SK-N-SH treated with all-trans-retinoic acid at 6 μM for 48 hours (cell line): ENCODE data around the gene SELPLG.

Experiments
- ATAC-seq: fragments of 200-7000 bp; cut with Tn5 transposase; 3 replicates; pipeline ENCODE4 v1.9.1; 2020; ENCODE audit warnings: mild to moderate bottlenecking, moderate library complexity
- ARNTL ChIP-seq: fragments of 450-650 bp; formaldehyde crosslinking; IDR thresholded peaks from 2 replicates; pipeline ENCODE4 v1.5.0; 2020; ENCODE audit warnings: low read depth, mild to moderate bottlenecking, moderate library complexity, borderline replicate concordance
- CSDC2 ChIP-seq: fragments of 250-450 bp; sonication (Bioruptor Pico); IDR thresholded peaks from 2 replicates; pipeline ENCODE4 v1.5.0; 2020; ENCODE audit warnings: mild to moderate bottlenecking, moderate library complexity
- CSRNP3 ChIP-seq: fragments of 250-450 bp; sonication (Bioruptor Pico); IDR thresholded peaks from 2 replicates; pipeline ENCODE4 v1.5.1; 2021; ENCODE audit warnings: mild to moderate bottlenecking, moderate library complexity
- ESRRG ChIP-seq: fragments of 250-450 bp; sonication (Bioruptor Pico); IDR thresholded peaks from 2 replicates; pipeline ENCODE4 v1.6.1; 2021; ENCODE audit warnings: mild to moderate bottlenecking
- GLIS3 ChIP-seq: fragments of 250-450 bp; sonication (Bioruptor Pico); IDR thresholded peaks from 2 replicates; pipeline ENCODE4 v1.5.0; 2020; ENCODE audit warnings: mild to moderate bottlenecking, moderate library complexity
- OSR1 ChIP-seq: fragments of 250-450 bp; sonication (Bioruptor Pico); IDR thresholded peaks from 2 replicates; pipeline ENCODE4 v1.8.0; 2022; ENCODE audit warnings: moderate library complexity, mild to moderate bottlenecking, inconsistent platforms
- PATZ1 ChIP-seq: fragments of 250-450 bp; sonication (Bioruptor Pico); IDR thresholded peaks from 2 replicates; pipeline ENCODE4 v1.8.0; 2020; ENCODE audit warnings: mild to moderate bottlenecking, moderate library complexity, borderline replicate concordance
- PPARA ChIP-seq: fragments of 250-450 bp; sonication (Bioruptor Pico); IDR thresholded peaks from 2 replicates; pipeline ENCODE4 v1.5.0; 2020; ENCODE audit warnings: mild to moderate bottlenecking, borderline replicate concordance
- RARB ChIP-seq: fragments of 250-450 bp; sonication (Bioruptor Pico); IDR thresholded peaks from 2 replicates; pipeline ENCODE4 v1.8.0; 2021; ENCODE audit warnings: mild to moderate bottlenecking, moderate library complexity
- SNAI2 ChIP-seq: fragments of 250-450 bp; sonication (Bioruptor Pico); IDR thresholded peaks from 2 replicates; pipeline ENCODE4 v1.5.0; 2020; ENCODE audit warnings: mild to moderate bottlenecking, moderate library complexity
- TCF4 ChIP-seq: fragments of 250-450 bp; sonication (Bioruptor Pico); IDR thresholded peaks from 2 replicates; pipeline ENCODE4 v1.8.0; 2021; ENCODE audit warnings: mild to moderate bottlenecking, moderate library complexity, borderline replicate concordance
- TSHZ2 ChIP-seq: fragments of 250-450 bp; sonication (Bioruptor Pico); IDR thresholded peaks from 2 replicates; pipeline ENCODE4 v1.5.0; 2020; ENCODE audit warnings: mild to moderate bottlenecking, moderate library complexity
- ZC3H10 ChIP-seq: fragments of 250-450 bp; sonication (Bioruptor Pico); IDR thresholded peaks from 2 replicates; pipeline ENCODE4 v1.5.1; 2021; ENCODE audit warnings: mild to moderate bottlenecking, moderate library complexity
- ZFP3 ChIP-seq: fragments of 250-450 bp; sonication (Bioruptor Pico); IDR thresholded peaks from 2 replicates; pipeline ENCODE4 v1.5.0; 2020; ENCODE audit warnings: mild to moderate bottlenecking, moderate library complexity
- ZFP30 ChIP-seq: fragments of 450-650 bp; formaldehyde crosslinking; IDR thresholded peaks from 2 replicates; pipeline ENCODE4 v1.5.0; 2022; ENCODE audit warnings: mild to moderate bottlenecking, moderate library complexity
- ZNF565 ChIP-seq: fragments of 450-650 bp; formaldehyde crosslinking; conservative IDR thresholded peaks from 2 replicates; pipeline ENCODE4 v1.5.0; 2020; ENCODE audit warnings: low read depth, mild to moderate bottlenecking, moderate library complexity
- ZNF70 ChIP-seq: fragments of 450-650 bp; formaldehyde crosslinking; IDR thresholded peaks from 2 replicates; pipeline ENCODE4 v1.5.0; 2020; ENCODE audit warnings: mild to moderate bottlenecking, moderate library complexity
- ZNF8 ChIP-seq: fragments of 450-650 bp; formaldehyde crosslinking; IDR thresholded peaks from 2 replicates; pipeline ENCODE4 v1.5.0; 2020; ENCODE audit warnings: mild to moderate bottlenecking, moderate library complexity
- TF ChIP-seq, protein P1 (sequence below): fragments of 250-450 bp; sonication (Bioruptor Pico); IDR thresholded peaks from 2 replicates; pipeline ENCODE4 v1.5.1; 2020; ENCODE audit warnings: low read depth, mild to moderate bottlenecking, moderate library complexity
- TF ChIP-seq, protein P2 (sequence below): fragments of 250-450 bp; sonication (Bioruptor Pico); IDR thresholded peaks from 2 replicates; pipeline ENCODE4 v1.8.0; 2021; ENCODE audit warnings: low read depth, mild to moderate bottlenecking, moderate library complexity, borderline replicate concordance

SELPLG gene

DNA sequence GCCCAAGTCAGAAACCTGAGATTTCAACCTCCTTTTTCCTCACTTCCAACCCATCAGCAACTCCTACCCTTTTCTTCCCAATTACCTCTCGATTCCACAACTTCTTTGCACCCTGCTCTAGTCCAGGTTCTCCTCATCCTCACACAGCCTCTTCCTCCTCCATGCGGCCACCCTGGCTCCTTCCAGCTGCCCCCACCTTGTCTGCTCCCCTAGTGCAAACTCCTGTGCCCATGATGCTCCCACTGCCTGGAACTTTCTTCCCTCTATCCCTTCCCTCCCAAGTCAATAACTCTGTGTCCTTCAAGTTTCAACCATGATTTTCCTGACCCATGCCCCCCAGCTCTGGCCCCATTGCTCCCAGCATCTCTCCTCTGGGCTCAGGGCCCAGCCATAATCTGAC lies 17.3 kb downstream of the SELPLG start (continued):
- TF ChIP-seq TSHZ2 (CRISPR knock-in tag), result no peak
- no peak for TF ChIP-seq RARB
- TF ChIP-seq, all 23 proteins: peak for 0

DNA sequence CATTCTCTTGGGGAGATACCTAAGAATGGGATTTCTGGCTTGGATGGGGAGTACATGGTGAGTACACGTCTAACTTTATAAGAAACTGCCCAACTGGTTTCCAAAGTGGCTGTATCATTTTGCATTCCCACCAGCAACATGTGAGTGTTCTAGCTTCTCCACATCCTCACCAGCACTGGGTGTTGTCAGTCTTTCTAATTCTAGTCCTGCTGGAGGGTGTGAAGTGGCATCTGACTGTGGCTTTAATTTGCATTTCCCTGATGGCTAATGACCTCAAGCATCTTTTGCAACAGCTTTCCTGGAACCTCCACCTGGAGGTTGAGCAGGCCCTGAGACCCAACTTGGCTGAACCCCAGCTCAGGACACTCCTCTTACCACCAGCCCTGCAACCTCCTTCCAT lies 17.8 kb downstream of the SELPLG start:
- TF ChIP-seq TCF4 (CRISPR knock-in tag), result no peak
- no peak for TF ChIP-seq TSHZ2 (CRISPR knock-in tag)
- TF ChIP-seq ZNF8, result no peak
- TF ChIP-seq GLIS3 (CRISPR knock-in tag), result no peak
- TF ChIP-seq PPARA (CRISPR knock-in tag), result no peak
- TF ChIP-seq CSDC2 (CRISPR knock-in tag), result no peak
- no peak for TF ChIP-seq ZFP30
- TF ChIP-seq RARB, result no peak
- TF ChIP-seq, protein P1, sequence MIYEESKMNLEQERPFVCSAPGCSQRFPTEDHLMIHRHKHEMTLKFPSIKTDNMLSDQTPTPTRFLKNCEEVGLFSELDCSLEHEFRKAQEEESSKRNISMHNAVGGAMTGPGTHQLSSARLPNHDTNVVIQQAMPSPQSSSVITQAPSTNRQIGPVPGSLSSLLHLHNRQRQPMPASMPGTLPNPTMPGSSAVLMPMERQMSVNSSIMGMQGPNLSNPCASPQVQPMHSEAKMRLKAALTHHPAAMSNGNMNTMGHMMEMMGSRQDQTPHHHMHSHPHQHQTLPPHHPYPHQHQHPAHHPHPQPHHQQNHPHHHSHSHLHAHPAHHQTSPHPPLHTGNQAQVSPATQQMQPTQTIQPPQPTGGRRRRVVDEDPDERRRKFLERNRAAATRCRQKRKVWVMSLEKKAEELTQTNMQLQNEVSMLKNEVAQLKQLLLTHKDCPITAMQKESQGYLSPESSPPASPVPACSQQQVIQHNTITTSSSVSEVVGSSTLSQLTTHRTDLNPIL (CRISPR knock-in tag), result no peak
- TF ChIP-seq OSR1 (CRISPR knock-in tag), result no peak
- no peak for TF ChIP-seq ZNF565 (CRISPR knock-in tag)
- TF ChIP-seq ZNF70 (CRISPR knock-in tag), result no peak
- TF ChIP-seq PATZ1, result no peak
- no peak for TF ChIP-seq ZFP3 (CRISPR knock-in tag)
- TF ChIP-seq, protein P2, sequence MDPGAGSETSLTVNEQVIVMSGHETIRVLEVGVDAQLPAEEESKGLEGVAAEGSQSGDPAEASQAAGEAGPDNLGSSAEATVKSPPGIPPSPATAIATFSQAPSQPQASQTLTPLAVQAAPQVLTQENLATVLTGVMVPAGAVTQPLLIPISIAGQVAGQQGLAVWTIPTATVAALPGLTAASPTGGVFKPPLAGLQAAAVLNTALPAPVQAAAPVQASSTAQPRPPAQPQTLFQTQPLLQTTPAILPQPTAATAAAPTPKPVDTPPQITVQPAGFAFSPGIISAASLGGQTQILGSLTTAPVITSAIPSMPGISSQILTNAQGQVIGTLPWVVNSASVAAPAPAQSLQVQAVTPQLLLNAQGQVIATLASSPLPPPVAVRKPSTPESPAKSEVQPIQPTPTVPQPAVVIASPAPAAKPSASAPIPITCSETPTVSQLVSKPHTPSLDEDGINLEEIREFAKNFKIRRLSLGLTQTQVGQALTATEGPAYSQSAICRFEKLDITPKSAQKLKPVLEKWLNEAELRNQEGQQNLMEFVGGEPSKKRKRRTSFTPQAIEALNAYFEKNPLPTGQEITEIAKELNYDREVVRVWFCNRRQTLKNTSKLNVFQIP, result no peak
- TF ChIP-seq, all 23 proteins: peak for 0
- ATAC-seq, result no peak

GRCh38 chr12:108614639-108615038 lies 19.1 kb downstream of the SELPLG start:
- ATAC-seq, result no peak
- TF ChIP-seq ZC3H10 (CRISPR knock-in tag), result no peak

GRCh38 chr12:108614041-108614440 lies 19.7 kb downstream of the SELPLG start:
- ATAC-seq, result no peak
- TF ChIP-seq CSDC2 (CRISPR knock-in tag) (no peak), CSRNP3 (CRISPR knock-in tag) (no peak), TSHZ2 (CRISPR knock-in tag) (no peak), ZNF70 (CRISPR knock-in tag) (no peak), ZFP30 (no peak), ZFP3 (CRISPR knock-in tag) (no peak), OSR1 (CRISPR knock-in tag) (no peak), ARNTL (CRISPR knock-in tag) (no peak), TCF4 (CRISPR knock-in tag) (no peak), ESRRG (CRISPR knock-in tag) (no peak), SNAI2 (CRISPR knock-in tag) (no peak), RARB (no peak)
- TF ChIP-seq, all 23 proteins: peak for 0
